ENCODE measurements around the gene RFX2.

RFX2 gene

DNA sequence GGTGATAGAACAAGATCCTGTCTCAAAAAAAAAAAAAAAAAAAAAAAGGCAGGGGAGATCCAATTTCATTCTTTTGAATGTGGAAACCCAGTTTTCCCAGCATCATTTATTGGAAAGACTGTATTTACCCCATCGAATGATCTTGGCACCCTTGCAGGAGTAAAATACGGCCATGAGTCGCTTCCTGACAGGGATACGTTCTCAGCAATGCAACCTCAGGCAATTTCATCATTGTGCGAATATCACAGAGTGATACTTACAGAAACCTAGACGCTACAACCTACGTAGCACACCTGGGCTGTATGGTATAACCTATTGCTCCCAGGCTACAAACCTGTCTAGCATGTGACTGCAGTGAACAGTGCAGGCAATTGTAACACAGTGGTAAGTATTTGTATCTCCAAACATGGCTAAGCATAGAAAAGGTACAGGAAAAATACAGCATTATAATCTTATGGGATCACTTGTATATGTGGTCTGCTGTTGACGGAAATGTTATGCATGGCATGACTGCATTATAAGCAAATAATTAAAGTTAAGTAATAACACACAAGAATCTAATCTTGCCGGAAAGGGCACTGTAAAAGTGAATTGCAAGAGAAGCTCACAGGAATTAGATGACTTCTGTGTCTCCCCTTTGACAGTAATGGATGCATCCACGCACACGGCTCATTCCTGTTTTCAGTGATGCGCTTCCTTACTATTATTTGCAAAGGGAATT lies 24.1 kb downstream of the RFX2 start:
- no peaks in the 10 kb centered on the region for H3K79me2 ChIP-seq (ENCODE audit: control insufficient read depth, low read length)

DNA sequence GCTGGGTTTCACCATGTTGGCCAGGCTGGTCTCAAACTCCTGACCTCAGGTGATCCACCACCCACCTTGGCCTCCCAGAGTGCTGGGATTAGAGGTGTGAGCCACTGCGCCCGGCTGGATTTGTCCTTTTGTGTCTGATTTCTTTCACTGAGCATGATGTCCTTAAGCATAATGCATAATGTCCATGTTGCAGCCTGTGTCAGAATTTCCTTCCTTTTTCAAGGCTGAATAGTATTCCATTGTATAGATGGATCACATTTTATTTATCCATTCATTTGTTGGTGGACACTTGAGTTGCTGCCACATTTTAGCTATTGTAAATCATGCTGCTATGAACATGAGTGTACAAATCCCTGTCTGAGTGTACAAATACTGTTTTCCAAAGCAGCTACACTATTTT lies 25.5 kb downstream of the RFX2 start:
- Histone ChIP-seq H4K20me1 (ENCODE audit: control insufficient read depth, insufficient read depth, low read depth, low read length) (no peaks in the 10 kb centered on the region), H3K4me1 (ENCODE audit: control insufficient read depth, low read length) (peaks cover 20% of the 10 kb centered on the region), H3F3A (ENCODE audit: control insufficient read depth, insufficient read depth) (no peaks in the 10 kb centered on the region), H3K27ac (ENCODE audit: low read depth, low read length) (no peak overlapping the region), H3K9me2 (replicated peaks; ENCODE audit: control insufficient read depth, low read length) (no peaks in the 10 kb centered on the region), H3K9me3 (ENCODE audit: control insufficient read depth, insufficient read depth, low read length) (no peaks in the 10 kb centered on the region), H3K4me2 (ENCODE audit: low read length) (no peak overlapping the region), H3K4me3 (ENCODE audit: low read length) (no peak overlapping the region), H3K27me3 (ENCODE audit: control insufficient read depth, low read length) (peaks cover 30% of the 10 kb centered on the region), H3K79me2 (ENCODE audit: control insufficient read depth, low read length) (no peaks in the 10 kb centered on the region), H3K36me3 (ENCODE audit: control insufficient read depth, low read length) (no peaks in the 10 kb centered on the region)
- TF ChIP-seq CTCF (IDR thresholded peaks at IDR 0.05; ENCODE audit: low read depth, low read length, poor library complexity, severe bottlenecking) = no peak
- no peak for TF ChIP-seq EZH2phosphoT487 (IDR thresholded peaks at IDR 0.05; ENCODE audit: borderline replicate concordance, low read length)

More for the DNA sequence above, 24.1 kb downstream of the RFX2 start:
- H3K4me3 ChIP-seq (ENCODE audit: low read length) = no peak overlapping the region
- H3K9me3 ChIP-seq (ENCODE audit: control insufficient read depth, insufficient read depth, low read length) = no peaks in the 10 kb centered on the region
- TF ChIP-seq EZH2phosphoT487 (IDR thresholded peaks at IDR 0.05; ENCODE audit: borderline replicate concordance, low read length) (no peak), CTCF (IDR thresholded peaks at IDR 0.05; ENCODE audit: low read depth, low read length, poor library complexity, severe bottlenecking) (no peak)
- no peaks in the 10 kb centered on the region for H4K20me1 ChIP-seq (ENCODE audit: control insufficient read depth, insufficient read depth, low read depth, low read length)
- peaks cover 30% of the 10 kb centered on the region for H3K27me3 ChIP-seq (ENCODE audit: control insufficient read depth, low read length)
- no peak overlapping the region for H3K27ac ChIP-seq (ENCODE audit: low read depth, low read length)
- no peaks in the 10 kb centered on the region for H3K36me3 ChIP-seq (ENCODE audit: control insufficient read depth, low read length)
- H3K4me2 ChIP-seq (ENCODE audit: low read length) = peak overlapping the region; percentile 15
- H3K4me1 ChIP-seq (ENCODE audit: control insufficient read depth, low read length) = peaks cover 20% of the 10 kb centered on the region
- no peaks in the 10 kb centered on the region for H3F3A ChIP-seq (ENCODE audit: control insufficient read depth, insufficient read depth)
- H3K9me2 ChIP-seq (replicated peaks; ENCODE audit: control insufficient read depth, low read length) = no peaks in the 10 kb centered on the region

DNA sequence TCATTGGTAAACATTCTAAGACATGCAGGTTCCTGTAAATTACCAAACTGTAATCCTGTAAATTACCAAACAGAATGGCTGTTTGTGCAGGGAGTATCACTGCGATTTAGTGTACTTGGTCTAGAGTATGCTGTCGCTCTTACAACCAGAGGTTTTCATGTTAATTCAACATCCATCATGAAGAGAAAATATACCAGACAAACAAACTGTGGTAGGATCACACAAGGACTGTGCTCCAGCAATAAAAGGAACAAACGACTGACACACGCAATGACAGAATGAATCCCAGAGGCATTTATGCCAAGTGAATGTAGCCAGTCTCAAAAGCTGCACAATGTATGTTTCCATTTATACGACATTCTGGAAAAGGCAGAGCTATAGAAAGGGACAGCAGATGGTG lies 31.2 kb downstream of the RFX2 start:
- no peaks in the 10 kb centered on the region for H4K20me1 ChIP-seq (ENCODE audit: control insufficient read depth, insufficient read depth, low read depth, low read length)
- no peaks in the 10 kb centered on the region for H3K79me2 ChIP-seq (ENCODE audit: control insufficient read depth, low read length)
- H3K9me3 ChIP-seq (ENCODE audit: control insufficient read depth, insufficient read depth, low read length) = no peaks in the 10 kb centered on the region
- H3K9me2 ChIP-seq (replicated peaks; ENCODE audit: control insufficient read depth, low read length) = no peaks in the 10 kb centered on the region
- H3K36me3 ChIP-seq (ENCODE audit: control insufficient read depth, low read length) = no peaks in the 10 kb centered on the region
- H3K27me3 ChIP-seq (ENCODE audit: control insufficient read depth, low read length) = no peaks in the 10 kb centered on the region
- TF ChIP-seq EZH2phosphoT487 (IDR thresholded peaks at IDR 0.05; ENCODE audit: borderline replicate concordance, low read length) = no peak
- no peak for TF ChIP-seq CTCF (IDR thresholded peaks at IDR 0.05; ENCODE audit: low read depth, low read length, poor library complexity, severe bottlenecking)
- H3K4me3 ChIP-seq (ENCODE audit: low read length) = no peak overlapping the region
- no peaks in the 10 kb centered on the region for H3K4me1 ChIP-seq (ENCODE audit: control insufficient read depth, low read length)
- H3F3A ChIP-seq (ENCODE audit: control insufficient read depth, insufficient read depth) = no peaks in the 10 kb centered on the region
- no peak overlapping the region for H3K27ac ChIP-seq (ENCODE audit: low read depth, low read length)
- no peak overlapping the region for H3K4me2 ChIP-seq (ENCODE audit: low read length)

Data from DOHH2 (cell line).